OCI-LY1 (cell line): Measurements from ENCODE around the gene SMAP1.

Experiments used
- EZH2 ChIP-seq: fragments of 200-600 bp; sonication (generic), shearing (Covaris generic); IDR thresholded peaks from 2 replicates; pipeline ENCODE4 v1.8.0; 2017; ENCODE audit warnings: borderline replicate concordance, mixed run types, mild to moderate bottlenecking, antibody characterized with exemption, low read length, moderate library complexity, mixed read lengths
- TF ChIP-seq, protein P1 (sequence below): fragments of 200-600 bp; sonication (generic), shearing (Covaris generic); IDR thresholded peaks from 2 replicates; pipeline ENCODE4 v1.5.1; 2017; ENCODE audit warnings: mild to moderate bottlenecking, antibody characterized with exemption, low read length, moderate library complexity, mixed read lengths

DNA sequence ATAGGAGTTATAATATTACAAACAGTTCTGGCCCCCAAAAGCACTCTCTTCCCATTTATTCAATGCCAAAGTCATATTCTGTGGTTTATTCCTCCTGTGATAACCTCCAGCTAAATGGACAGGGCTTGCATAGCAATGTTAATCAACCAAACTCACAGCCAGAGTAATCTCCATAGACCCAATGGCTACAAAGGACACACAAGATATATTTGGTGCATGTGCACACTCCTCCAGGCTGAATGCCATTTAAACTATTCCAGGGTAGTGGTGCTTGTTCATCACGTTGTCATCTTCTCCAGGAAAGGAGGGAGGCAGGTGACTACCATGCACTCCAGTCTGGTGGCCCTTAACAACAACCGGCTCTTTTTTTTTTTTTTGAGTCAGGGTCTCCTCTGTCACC lies 232.4 kb downstream of the SMAP1 start:
- TF ChIP-seq, protein P1, sequence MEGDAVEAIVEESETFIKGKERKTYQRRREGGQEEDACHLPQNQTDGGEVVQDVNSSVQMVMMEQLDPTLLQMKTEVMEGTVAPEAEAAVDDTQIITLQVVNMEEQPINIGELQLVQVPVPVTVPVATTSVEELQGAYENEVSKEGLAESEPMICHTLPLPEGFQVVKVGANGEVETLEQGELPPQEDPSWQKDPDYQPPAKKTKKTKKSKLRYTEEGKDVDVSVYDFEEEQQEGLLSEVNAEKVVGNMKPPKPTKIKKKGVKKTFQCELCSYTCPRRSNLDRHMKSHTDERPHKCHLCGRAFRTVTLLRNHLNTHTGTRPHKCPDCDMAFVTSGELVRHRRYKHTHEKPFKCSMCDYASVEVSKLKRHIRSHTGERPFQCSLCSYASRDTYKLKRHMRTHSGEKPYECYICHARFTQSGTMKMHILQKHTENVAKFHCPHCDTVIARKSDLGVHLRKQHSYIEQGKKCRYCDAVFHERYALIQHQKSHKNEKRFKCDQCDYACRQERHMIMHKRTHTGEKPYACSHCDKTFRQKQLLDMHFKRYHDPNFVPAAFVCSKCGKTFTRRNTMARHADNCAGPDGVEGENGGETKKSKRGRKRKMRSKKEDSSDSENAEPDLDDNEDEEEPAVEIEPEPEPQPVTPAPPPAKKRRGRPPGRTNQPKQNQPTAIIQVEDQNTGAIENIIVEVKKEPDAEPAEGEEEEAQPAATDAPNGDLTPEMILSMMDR: no peak
- TF ChIP-seq EZH2: no peak
